ENCODE measurements around the gene SRSF4.

- TF ChIP-seq CTCF (IDR thresholded peaks at IDR 0.05; ENCODE audit: borderline replicate concordance, extremely low read depth, low read length, poor library complexity, severe bottlenecking) (no peak), EZH2 (IDR thresholded peaks at IDR 0.05; ENCODE audit: borderline replicate concordance, low read depth, low read length, severe bottlenecking) (no peak)
These were observed 13.8 kb downstream of the SRSF4 start for GRCh38 chr1:29167904-29168303.

All from DND-41 (cell line).